NCI-H1436 treated with DMSO at 0.1 percent for 48 hours (cell line): ENCODE results near the gene TEX13A.
"Not testable (repeated sequence)": the region's sequence is repeated elsewhere in the genome, so short reads cannot be mapped to it uniquely, and the experiment has no call there.

Experiments
- DNase-seq: peaks from one replicate; lab custom pipeline; 2025; lab: John Stamatoyannopoulos, UW

The TEX13A gene

GRCh38 chrX:105220636-105221035 lies at the start of gene TEX13A:
TEX13A (minus strand) TSS chrX:105220694; CDS start chrX:105220397, 297 bp downstream.
- DNase-seq: no peak

GRCh38 chrX:105269386-105269785 lies 48.9 kb upstream of the TEX13A start:
- no peak for DNase-seq

GRCh38 chrX:105267167-105267566 lies 46.7 kb upstream of the TEX13A start:
- DNase-seq: no peak

- no peak for DNase-seq
Observed at GRCh38 chrX:105266456-105266855, 46.0 kb upstream of the TEX13A start.

- DNase-seq: no peak
Observed at GRCh38 chrX:105265093-105265492, 44.6 kb upstream of the TEX13A start.

GRCh38 chrX:105263801-105264200 lies 43.3 kb upstream of the TEX13A start:
- DNase-seq: no peak

- DNase-seq: no peak
Observed at GRCh38 chrX:105263171-105263570, 42.7 kb upstream of the TEX13A start.

GRCh38 chrX:105260291-105261043 lies 40.0 kb upstream of the TEX13A start:
- no peak for DNase-seq

GRCh38 chrX:105241056-105241455 lies 20.6 kb upstream of the TEX13A start:
- DNase-seq: no peak

- not testable (repeated sequence) for DNase-seq
Observed at GRCh38 chrX:105237407-105237806, 16.9 kb upstream of the TEX13A start.

- DNase-seq: no peak
Observed at GRCh38 chrX:105229146-105229545, 8.7 kb upstream of the TEX13A start.

GRCh38 chrX:105228602-105229001 lies 8.1 kb upstream of the TEX13A start:
- no peak for DNase-seq

- DNase-seq: no peak
Observed at GRCh38 chrX:105226499-105226898, 6.0 kb upstream of the TEX13A start.

GRCh38 chrX:105221374-105221773 lies 880 bp upstream of the TEX13A start:
- DNase-seq: no peak

GRCh38 chrX:105219454-105220401 lies 766 bp downstream of the TEX13A start:
- DNase-seq: no peak

- no peak for DNase-seq
Observed at GRCh38 chrX:105211066-105211575, 9.4 kb downstream of the TEX13A start.

GRCh38 chrX:105210258-105210657 lies 10.2 kb downstream of the TEX13A start:
- DNase-seq: no peak

GRCh38 chrX:105209406-105209805 lies 11.1 kb downstream of the TEX13A start:
- DNase-seq: no peak

GRCh38 chrX:105191878-105192277 lies 28.6 kb downstream of the TEX13A start:
- no peak for DNase-seq

- no peak for DNase-seq
Observed at GRCh38 chrX:105190252-105190853, 30.1 kb downstream of the TEX13A start.

- DNase-seq: no peak
Observed at GRCh38 chrX:105189093-105189492, 31.4 kb downstream of the TEX13A start.

GRCh38 chrX:105179644-105180043 lies 40.9 kb downstream of the TEX13A start:
- DNase-seq: no peak
